Activated naive CD4-positive, alpha-beta T cell treated with anti-CD3 and anti-CD28 coated beads for 36 hours (primary cell): Measurements from ENCODE around the gene RARB. TPM values are rescaled to one million over a fixed set of nuclear protein-coding genes. Genes with fewer than 3 reads are reported as not detected.

Experiments used
- CTCF ChIA-PET: fragments of 350-600 bp; sonication (Branson Sonifier 250); formaldehyde crosslinking; loops from one replicate; lab custom pipeline; 2021; ENCODE audit warnings: antibody characterized with exemption; lab: Charles Lee
- DNase-seq: peaks from one replicate; pipeline ENCODE4 v3.0.0-alpha.2; 2020
- H3K27ac Mint-ChIP-seq: one replicate; pipeline ENCODE4 v1.8.0; 2021; ENCODE audit warnings: mild to moderate bottlenecking, mixed read lengths
- H3K27me3 Mint-ChIP-seq: one replicate; pipeline ENCODE4 v1.8.0; 2021; ENCODE audit warnings: low read depth, mixed read lengths
- H3K36me3 Mint-ChIP-seq: one replicate; pipeline ENCODE4 v1.8.0; 2021; ENCODE audit warnings: low read depth, mixed read lengths
- H3K4me1 Mint-ChIP-seq: one replicate; pipeline ENCODE4 v1.8.0; 2021; ENCODE audit warnings: low read depth, mixed read lengths
- H3K4me3 Mint-ChIP-seq: one replicate; pipeline ENCODE4 v1.8.0; 2021; ENCODE audit warnings: mild to moderate bottlenecking, moderate library complexity, mixed read lengths
- H3K9me3 Mint-ChIP-seq: one replicate; pipeline ENCODE4 v1.8.0; 2021; ENCODE audit warnings: mixed read lengths
- intact Hi-C: fragments of 100-400 bp; cut with micrococcal nuclease; formaldehyde crosslinking; loops from one replicate; pipeline ENCODE4 v1.15.1; 2023
- total RNA-seq, 2 experiments: library from RNA; stranded (reverse); gene quantifications; one replicate each; pipeline ENCODE4 v1.2.3, GENCODE V29; 2021

Gene RARB
- total RNA-seq, 2 experiments from 2014 or later = not detected

- H3K36me3 Mint-ChIP-seq = no peaks in the 10 kb centered on the region
- CTCF ChIA-PET = no interaction called here
- H3K27me3 Mint-ChIP-seq = peaks cover 59% of the 10 kb centered on the region
- no peaks in the 10 kb centered on the region for H3K9me3 Mint-ChIP-seq
- H3K27ac Mint-ChIP-seq = no peak overlapping the region
- no peak for DNase-seq
- intact Hi-C loops = no loop called here
- peaks cover 8% of the 10 kb centered on the region for H3K4me1 Mint-ChIP-seq
- H3K4me3 Mint-ChIP-seq = no peak overlapping the region
Measured at GRCh38 chr3:25426408-25426807, 1.7 kb upstream of the RARB start.

GRCh38 chr3:25427155-25427554, 908 bp upstream of the RARB start:
- H3K27me3 Mint-ChIP-seq = peaks cover 62% of the 10 kb centered on the region
- H3K4me1 Mint-ChIP-seq = peaks cover 8% of the 10 kb centered on the region
- H3K36me3 Mint-ChIP-seq = no peaks in the 10 kb centered on the region
- H3K27ac Mint-ChIP-seq = no peak overlapping the region
- H3K9me3 Mint-ChIP-seq = no peaks in the 10 kb centered on the region
- DNase-seq = no peak
- CTCF ChIA-PET = no interaction called here
- no peak overlapping the region for H3K4me3 Mint-ChIP-seq
- intact Hi-C loops = no loop called here

GRCh38 chr3:25427563-25427941, 511 bp upstream of the RARB start:
- intact Hi-C loops = no loop called here
- DNase-seq = no peak
- Mint-ChIP-seq H3K27ac (no peak overlapping the region), H3K36me3 (no peaks in the 10 kb centered on the region), H3K27me3 (peaks cover 59% of the 10 kb centered on the region), H3K9me3 (no peaks in the 10 kb centered on the region), H3K4me1 (peaks cover 8% of the 10 kb centered on the region), H3K4me3 (no peak overlapping the region)
- CTCF ChIA-PET = no interaction called here

- H3K27ac Mint-ChIP-seq = no peak overlapping the region
- H3K4me3 Mint-ChIP-seq = no peak overlapping the region
- CTCF ChIA-PET = no interaction called here
- intact Hi-C loops = no loop called here
- H3K36me3 Mint-ChIP-seq = no peaks in the 10 kb centered on the region
- no peak for DNase-seq
- no peaks in the 10 kb centered on the region for H3K9me3 Mint-ChIP-seq
- peaks cover 8% of the 10 kb centered on the region for H3K4me1 Mint-ChIP-seq
- peaks cover 59% of the 10 kb centered on the region for H3K27me3 Mint-ChIP-seq
Measured at GRCh38 chr3:25428789-25429335, 799 bp downstream of the RARB start.

- CTCF ChIA-PET = no interaction called here
- no peaks in the 10 kb centered on the region for H3K36me3 Mint-ChIP-seq
- H3K4me1 Mint-ChIP-seq = peaks cover 8% of the 10 kb centered on the region
- no peak overlapping the region for H3K27ac Mint-ChIP-seq
- H3K9me3 Mint-ChIP-seq = no peaks in the 10 kb centered on the region
- no peak for DNase-seq
- H3K4me3 Mint-ChIP-seq = no peak overlapping the region
- H3K27me3 Mint-ChIP-seq = peaks cover 58% of the 10 kb centered on the region
- intact Hi-C loops = no loop called here
Measured at GRCh38 chr3:25429361-25430286, 1.6 kb downstream of the RARB start.

- no peak for DNase-seq
- no peaks in the 10 kb centered on the region for H3K36me3 Mint-ChIP-seq
- CTCF ChIA-PET = no interaction called here
- peaks cover 54% of the 10 kb centered on the region for H3K27me3 Mint-ChIP-seq
- no peak overlapping the region for H3K27ac Mint-ChIP-seq
- peaks cover 8% of the 10 kb centered on the region for H3K4me1 Mint-ChIP-seq
- no peak overlapping the region for H3K4me3 Mint-ChIP-seq
- no peaks in the 10 kb centered on the region for H3K9me3 Mint-ChIP-seq
- intact Hi-C loops = no loop called here
Measured at GRCh38 chr3:25430287-25430934, 2.3 kb downstream of the RARB start.

GRCh38 chr3:25430935-25431770, 3.1 kb downstream of the RARB start:
- Mint-ChIP-seq H3K4me1 (peaks cover 8% of the 10 kb centered on the region), H3K27ac (no peak overlapping the region), H3K9me3 (no peaks in the 10 kb centered on the region), H3K27me3 (peaks cover 47% of the 10 kb centered on the region), H3K4me3 (no peak overlapping the region), H3K36me3 (no peaks in the 10 kb centered on the region)
- CTCF ChIA-PET = no interaction called here
- no peak for DNase-seq
- intact Hi-C loops = no loop called here

GRCh38 chr3:25432176-25432720, 4.2 kb downstream of the RARB start:
- Mint-ChIP-seq H3K27ac (no peak overlapping the region), H3K4me1 (peaks cover 6% of the 10 kb centered on the region), H3K9me3 (no peaks in the 10 kb centered on the region), H3K4me3 (no peak overlapping the region), H3K36me3 (no peaks in the 10 kb centered on the region), H3K27me3 (peaks cover 36% of the 10 kb centered on the region)
- CTCF ChIA-PET = no interaction called here
- no peak for DNase-seq
- intact Hi-C loops = no loop called here

GRCh38 chr3:25433106-25433505, 5.0 kb downstream of the RARB start:
- intact Hi-C loops = no loop called here
- peaks cover 29% of the 10 kb centered on the region for H3K27me3 Mint-ChIP-seq
- CTCF ChIA-PET = no interaction called here
- H3K9me3 Mint-ChIP-seq = no peaks in the 10 kb centered on the region
- H3K4me3 Mint-ChIP-seq = no peak overlapping the region
- H3K36me3 Mint-ChIP-seq = no peaks in the 10 kb centered on the region
- peaks cover 2% of the 10 kb centered on the region for H3K4me1 Mint-ChIP-seq
- DNase-seq = no peak
- H3K27ac Mint-ChIP-seq = no peak overlapping the region

GRCh38 chr3:25433868-25434267, 5.8 kb downstream of the RARB start:
- Mint-ChIP-seq H3K9me3 (no peaks in the 10 kb centered on the region), H3K27me3 (peaks cover 21% of the 10 kb centered on the region), H3K36me3 (no peaks in the 10 kb centered on the region), H3K27ac (no peak overlapping the region), H3K4me1 (no peaks in the 10 kb centered on the region), H3K4me3 (no peak overlapping the region)
- CTCF ChIA-PET = interaction anchor here (0.7 kb wide), 1 partner anchor 8 kb away, joined by 3 read pairs; no protein-coding TSS in a partner anchor
- no peak for DNase-seq
- intact Hi-C loops = no loop called here

GRCh38 chr3:25437953-25438352, 9.9 kb downstream of the RARB start:
- CTCF ChIA-PET = no interaction called here
- intact Hi-C loops = no loop called here
- no peaks in the 10 kb centered on the region for H3K36me3 Mint-ChIP-seq
- peaks cover 2% of the 10 kb centered on the region for H3K27me3 Mint-ChIP-seq
- no peak overlapping the region for H3K27ac Mint-ChIP-seq
- no peaks in the 10 kb centered on the region for H3K9me3 Mint-ChIP-seq
- H3K4me3 Mint-ChIP-seq = no peak overlapping the region
- H3K4me1 Mint-ChIP-seq = no peaks in the 10 kb centered on the region
- no peak for DNase-seq
